Measurements from ENCODE around the gene FBXL4.

GRCh38 chr6:98827295-98828159 is 120.2 kb downstream of the FBXL4 start:
- TF ChIP-seq, protein P1, sequence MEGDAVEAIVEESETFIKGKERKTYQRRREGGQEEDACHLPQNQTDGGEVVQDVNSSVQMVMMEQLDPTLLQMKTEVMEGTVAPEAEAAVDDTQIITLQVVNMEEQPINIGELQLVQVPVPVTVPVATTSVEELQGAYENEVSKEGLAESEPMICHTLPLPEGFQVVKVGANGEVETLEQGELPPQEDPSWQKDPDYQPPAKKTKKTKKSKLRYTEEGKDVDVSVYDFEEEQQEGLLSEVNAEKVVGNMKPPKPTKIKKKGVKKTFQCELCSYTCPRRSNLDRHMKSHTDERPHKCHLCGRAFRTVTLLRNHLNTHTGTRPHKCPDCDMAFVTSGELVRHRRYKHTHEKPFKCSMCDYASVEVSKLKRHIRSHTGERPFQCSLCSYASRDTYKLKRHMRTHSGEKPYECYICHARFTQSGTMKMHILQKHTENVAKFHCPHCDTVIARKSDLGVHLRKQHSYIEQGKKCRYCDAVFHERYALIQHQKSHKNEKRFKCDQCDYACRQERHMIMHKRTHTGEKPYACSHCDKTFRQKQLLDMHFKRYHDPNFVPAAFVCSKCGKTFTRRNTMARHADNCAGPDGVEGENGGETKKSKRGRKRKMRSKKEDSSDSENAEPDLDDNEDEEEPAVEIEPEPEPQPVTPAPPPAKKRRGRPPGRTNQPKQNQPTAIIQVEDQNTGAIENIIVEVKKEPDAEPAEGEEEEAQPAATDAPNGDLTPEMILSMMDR (IDR thresholded peaks at IDR 0.05), result no peak
- no peak for TF ChIP-seq POLR2A (IDR thresholded peaks at IDR 0.05)
